SU-DHL-6 (cell line): ENCODE measurements around the gene S100B.

Experiments used
- H2AFZ ChIP-seq: fragments of 200-600 bp; sonication (generic); 2 replicates; pipeline ENCODE4 v1.6.1; 2014; ENCODE audit warnings: low read depth, mild to moderate bottlenecking, moderate library complexity, mixed read lengths, antibody characterized with exemption, low read length; ENCODE audit not compliant: severe bottlenecking
- H3F3A ChIP-seq: fragments of 200-600 bp; shearing (Covaris generic); 2 replicates; pipeline ENCODE4 v1.6.0; 2016; ENCODE audit warnings: antibody characterized with exemption, mild to moderate bottlenecking; ENCODE audit not compliant: insufficient read depth
- H3K27ac ChIP-seq: fragments of 200-600 bp; sonication (generic); 2 replicates; pipeline ENCODE4 v1.5.1; 2016; ENCODE audit warnings: low read depth, mild to moderate bottlenecking, low read length, moderate library complexity, mixed read lengths
- H3K27me3 ChIP-seq: fragments of 200-600 bp; sonication (generic), shearing (Covaris generic); 2 replicates; pipeline ENCODE4 v1.6.0; 2014; ENCODE audit warnings: mild to moderate bottlenecking, low read length
- H3K36me3 ChIP-seq: fragments of 200-600 bp; sonication (generic); 2 replicates; pipeline ENCODE4 v1.6.1; 2014; ENCODE audit warnings: mild to moderate bottlenecking, low read length, mixed read lengths
- H3K4me2 ChIP-seq: fragments of 300-600, 200-600 bp; shearing (Covaris generic), sonication (generic); 2 replicates; pipeline ENCODE4 v1.6.0; 2014; ENCODE audit warnings: low read length, low read depth, mild to moderate bottlenecking; ENCODE audit not compliant: poor library complexity, severe bottlenecking
- H3K4me3 ChIP-seq: fragments of 200-600 bp; sonication (generic); 2 replicates; pipeline ENCODE4 v1.5.1; 2014; ENCODE audit warnings: antibody characterized with exemption, low read length, mild to moderate bottlenecking, mixed read lengths; ENCODE audit not compliant: insufficient read depth, poor library complexity, severe bottlenecking
- H3K79me2 ChIP-seq: fragments of 200-600 bp; sonication (generic); 2 replicates; pipeline ENCODE4 v1.6.1; 2014; ENCODE audit warnings: mild to moderate bottlenecking, low read length, moderate library complexity; ENCODE audit not compliant: insufficient read depth
- H3K9ac ChIP-seq: fragments of 200-600 bp; sonication (generic); 2 replicates; pipeline ENCODE4 v1.7.0; 2014; ENCODE audit warnings: mild to moderate bottlenecking, low read length
- H3K9me2 ChIP-seq: fragments of 200-600 bp; sonication (generic); replicated peaks from 2 replicates; pipeline ENCODE4 v1.6.1; 2014; ENCODE audit warnings: low read length; ENCODE audit not compliant: insufficient read depth
- H3K9me3 ChIP-seq: fragments of 200-600 bp; sonication (generic); 2 replicates; pipeline ENCODE4 v1.6.1; 2014; ENCODE audit warnings: low read length, mixed read lengths; ENCODE audit not compliant: insufficient read depth
- H4K20me1 ChIP-seq: fragments of 200-600 bp; sonication (generic); 2 replicates; pipeline ENCODE4 v1.6.1; 2014; ENCODE audit warnings: low read depth, mild to moderate bottlenecking, antibody characterized with exemption, low read length, moderate library complexity, mixed read lengths
- CTCF ChIP-seq: fragments of 200-600 bp; sonication (generic); IDR thresholded peaks from one replicate; pipeline ENCODE4 v1.5.1; 2017; ENCODE audit warnings: antibody characterized with exemption, mild to moderate bottlenecking, low read length, moderate library complexity; ENCODE audit not compliant: insufficient read depth, poor library complexity, severe bottlenecking
- EZH2phosphoT487 ChIP-seq: fragments of 200-600 bp; sonication (generic), shearing (Covaris generic); conservative IDR thresholded peaks from 2 replicates; pipeline ENCODE4 v1.6.1; 2018; ENCODE audit warnings: mild to moderate bottlenecking, antibody characterized with exemption, low read length, moderate library complexity, mixed read lengths

Gene S100B

GRCh38 chr21:46649356-46649755, 44.5 kb upstream of the S100B start:
- Histone ChIP-seq H3K36me3 (peaks cover 20% of the 10 kb centered on the region), H3K9ac (no peak overlapping the region), H3K9me2 (no peaks in the 10 kb centered on the region), H2AFZ (no peak overlapping the region), H4K20me1 (no peaks in the 10 kb centered on the region), H3F3A (no peaks in the 10 kb centered on the region), H3K9me3 (no peaks in the 10 kb centered on the region; the same call in 1 of the 2 replicates), H3K79me2 (no peaks in the 10 kb centered on the region), H3K27me3 (no peaks in the 10 kb centered on the region), H3K4me3 (no peak overlapping the region), H3K27ac (no peak overlapping the region), H3K4me2 (no peak overlapping the region)
- TF ChIP-seq EZH2phosphoT487 (no peak), CTCF (no peak)

GRCh38 chr21:46648539-46648938, 43.7 kb upstream of the S100B start:
- Histone ChIP-seq H3K79me2 (no peaks in the 10 kb centered on the region), H3F3A (no peaks in the 10 kb centered on the region), H3K27ac (no peak overlapping the region), H3K4me2 (no peak overlapping the region), H3K27me3 (no peaks in the 10 kb centered on the region), H2AFZ (no peak overlapping the region), H3K9ac (no peak overlapping the region), H3K36me3 (peaks cover 12% of the 10 kb centered on the region), H4K20me1 (no peaks in the 10 kb centered on the region), H3K9me3 (no peaks in the 10 kb centered on the region), H3K4me3 (no peak overlapping the region), H3K9me2 (no peaks in the 10 kb centered on the region)
- no peak for TF ChIP-seq EZH2phosphoT487
- TF ChIP-seq CTCF: no peak

- Histone ChIP-seq H3K27ac (no peak overlapping the region), H3K27me3 (no peaks in the 10 kb centered on the region), H4K20me1 (no peaks in the 10 kb centered on the region), H3K9ac (no peak overlapping the region), H3K9me3 (no peaks in the 10 kb centered on the region), H3F3A (no peaks in the 10 kb centered on the region), H3K36me3 (peaks cover 3% of the 10 kb centered on the region; the same call in 1 of the 2 replicates), H3K9me2 (no peaks in the 10 kb centered on the region), H3K4me2 (no peak overlapping the region), H3K4me3 (no peak overlapping the region), H2AFZ (no peak overlapping the region), H3K79me2 (no peaks in the 10 kb centered on the region)
- TF ChIP-seq EZH2phosphoT487 (no peak), CTCF (no peak)
Observed at GRCh38 chr21:46646541-46647154, 41.8 kb upstream of the S100B start.
